ENCODE data around the gene DPP7.

DPP7 gene

GRCh38 chr9:137078701-137079400 is 35.7 kb downstream of the DPP7 start:
- no peak overlapping the region for H3K27ac ChIP-seq (ENCODE audit: low read length)
- no peaks in the 10 kb centered on the region for H3K9me3 ChIP-seq (ENCODE audit: control insufficient read depth in 1 of 2, low read length in 2 of 2)
- peak overlapping the region in 1 of 2 donors; percentile 71 for H3K4me3 ChIP-seq (ENCODE audit: low read depth in 1 of 2, low read length in 2 of 2)
- H3K27me3 ChIP-seq (ENCODE audit: low read depth, low read length), result no peaks in the 10 kb centered on the region
- H3K36me3 ChIP-seq (ENCODE audit: control insufficient read depth in 1 of 2, insufficient read depth in 2 of 2, low read length in 2 of 2), result peaks cover 7 to 17% of the 10 kb centered on the region in 2 donors
- H3K4me1 ChIP-seq (ENCODE audit: control insufficient read depth in 1 of 2, insufficient read depth in 2 of 2, low read length in 2 of 2), result peaks cover 0 to 21% of the 10 kb centered on the region in 2 donors

- H3K9me3 ChIP-seq (ENCODE audit: control insufficient read depth in 1 of 2, low read length in 2 of 2), result no peaks in the 10 kb centered on the region
- H3K27ac ChIP-seq (ENCODE audit: low read length), result no peak overlapping the region
- H3K36me3 ChIP-seq (ENCODE audit: control insufficient read depth in 1 of 2, insufficient read depth in 2 of 2, low read length in 2 of 2), result peaks cover 7 to 13% of the 10 kb centered on the region in 2 donors
- H3K4me1 ChIP-seq (ENCODE audit: control insufficient read depth in 1 of 2, insufficient read depth in 2 of 2, low read length in 2 of 2), result peaks cover 0 to 21% of the 10 kb centered on the region in 2 donors
- no peaks in the 10 kb centered on the region for H3K27me3 ChIP-seq (ENCODE audit: low read depth, low read length)
- peak overlapping the region; percentile 26 to 71 for H3K4me3 ChIP-seq (ENCODE audit: low read depth in 1 of 2, low read length in 2 of 2)
Measured at GRCh38 chr9:137077758-137078693, 36.5 kb downstream of the DPP7 start.

- no peaks in the 10 kb centered on the region for H3K9me3 ChIP-seq (ENCODE audit: control insufficient read depth in 1 of 2, low read length in 2 of 2)
- no peaks in the 10 kb centered on the region for H3K27me3 ChIP-seq (ENCODE audit: low read depth, low read length)
- peaks cover 0 to 21% of the 10 kb centered on the region in 2 donors for H3K4me1 ChIP-seq (ENCODE audit: control insufficient read depth in 1 of 2, insufficient read depth in 2 of 2, low read length in 2 of 2)
- no peak within 1 kb of the TSS for H3K27ac ChIP-seq (ENCODE audit: low read length)
- H3K4me3 ChIP-seq (ENCODE audit: low read depth in 1 of 2, low read length in 2 of 2), result peak within 1 kb of the TSS; percentile 26 to 71
- H3K36me3 ChIP-seq (ENCODE audit: control insufficient read depth in 1 of 2, insufficient read depth in 2 of 2, low read length in 2 of 2), result peaks cover 7 to 11% of the 10 kb centered on the region in 2 donors
Measured at GRCh38 chr9:137077010-137077747, 37.4 kb downstream of the DPP7 start, which contains the start of gene UAP1L1. TSS of gene UAP1L1 (plus strand) at chr9:137077517. CDS start at chr9:137077533, 16 bp downstream.

- peaks cover 0 to 23% of the 10 kb centered on the region in 2 donors for H3K4me1 ChIP-seq (ENCODE audit: control insufficient read depth in 1 of 2, insufficient read depth in 2 of 2, low read length in 2 of 2)
- H3K9me3 ChIP-seq (ENCODE audit: control insufficient read depth in 1 of 2, low read length in 2 of 2), result no peaks in the 10 kb centered on the region
- H3K27me3 ChIP-seq (ENCODE audit: low read depth, low read length), result no peaks in the 10 kb centered on the region
- peak overlapping the region in 1 of 2 donors; percentile 71 for H3K4me3 ChIP-seq (ENCODE audit: low read depth in 1 of 2, low read length in 2 of 2)
- H3K36me3 ChIP-seq (ENCODE audit: control insufficient read depth in 1 of 2, insufficient read depth in 2 of 2, low read length in 2 of 2), result peaks cover 1 to 8% of the 10 kb centered on the region in 2 donors
- H3K27ac ChIP-seq (ENCODE audit: low read length), result no peak overlapping the region
Measured at GRCh38 chr9:137076636-137077009, 37.9 kb downstream of the DPP7 start.

- Histone ChIP-seq H3K27ac (ENCODE audit: low read length) (no peak overlapping the region), H3K36me3 (ENCODE audit: control insufficient read depth in 1 of 2, insufficient read depth in 2 of 2, low read length in 2 of 2) (no peaks in the 10 kb centered on the region), H3K27me3 (ENCODE audit: low read depth, low read length) (no peaks in the 10 kb centered on the region), H3K4me1 (ENCODE audit: control insufficient read depth in 1 of 2, insufficient read depth in 2 of 2, low read length in 2 of 2) (peaks cover 4 to 34% of the 10 kb centered on the region in 2 donors), H3K4me3 (ENCODE audit: low read depth in 1 of 2, low read length in 2 of 2) (no peak overlapping the region), H3K9me3 (ENCODE audit: control insufficient read depth in 1 of 2, low read length in 2 of 2) (no peaks in the 10 kb centered on the region)
Measured at GRCh38 chr9:137075275-137075775, 39.2 kb downstream of the DPP7 start.

- Histone ChIP-seq H3K27me3 (ENCODE audit: low read depth, low read length) (no peaks in the 10 kb centered on the region), H3K27ac (ENCODE audit: low read length) (no peak overlapping the region), H3K4me1 (ENCODE audit: control insufficient read depth in 1 of 2, insufficient read depth in 2 of 2, low read length in 2 of 2) (peaks cover 4 to 34% of the 10 kb centered on the region in 2 donors), H3K9me3 (ENCODE audit: control insufficient read depth in 1 of 2, low read length in 2 of 2) (no peaks in the 10 kb centered on the region), H3K4me3 (ENCODE audit: low read depth in 1 of 2, low read length in 2 of 2) (no peak overlapping the region), H3K36me3 (ENCODE audit: control insufficient read depth in 1 of 2, insufficient read depth in 2 of 2, low read length in 2 of 2) (no peaks in the 10 kb centered on the region)
Measured at GRCh38 chr9:137074657-137075274, 39.8 kb downstream of the DPP7 start.

GRCh38 chr9:137073992-137074399 is 40.5 kb downstream of the DPP7 start:
- H3K9me3 ChIP-seq (ENCODE audit: control insufficient read depth in 1 of 2, low read length in 2 of 2), result no peaks in the 10 kb centered on the region
- H3K27ac ChIP-seq (ENCODE audit: low read length), result no peak overlapping the region
- peaks cover 4 to 36% of the 10 kb centered on the region in 2 donors for H3K4me1 ChIP-seq (ENCODE audit: control insufficient read depth in 1 of 2, insufficient read depth in 2 of 2, low read length in 2 of 2)
- H3K27me3 ChIP-seq (ENCODE audit: low read depth, low read length), result no peaks in the 10 kb centered on the region
- no peak overlapping the region for H3K4me3 ChIP-seq (ENCODE audit: low read depth in 1 of 2, low read length in 2 of 2)
- no peaks in the 10 kb centered on the region for H3K36me3 ChIP-seq (ENCODE audit: control insufficient read depth in 1 of 2, insufficient read depth in 2 of 2, low read length in 2 of 2)

GRCh38 chr9:137071282-137071681 is 43.3 kb downstream of the DPP7 start:
- no peak overlapping the region for H3K27ac ChIP-seq (ENCODE audit: low read length)
- H3K27me3 ChIP-seq (ENCODE audit: low read depth, low read length), result no peaks in the 10 kb centered on the region
- peaks cover 4 to 17% of the 10 kb centered on the region in 2 donors for H3K4me1 ChIP-seq (ENCODE audit: control insufficient read depth in 1 of 2, insufficient read depth in 2 of 2, low read length in 2 of 2)
- H3K36me3 ChIP-seq (ENCODE audit: control insufficient read depth in 1 of 2, insufficient read depth in 2 of 2, low read length in 2 of 2), result no peaks in the 10 kb centered on the region
- peak overlapping the region in 1 of 2 donors; percentile 36 for H3K4me3 ChIP-seq (ENCODE audit: low read depth in 1 of 2, low read length in 2 of 2)
- H3K9me3 ChIP-seq (ENCODE audit: control insufficient read depth in 1 of 2, low read length in 2 of 2), result no peaks in the 10 kb centered on the region

GRCh38 chr9:137070906-137071275 is 43.6 kb downstream of the DPP7 start:
- Histone ChIP-seq H3K36me3 (ENCODE audit: control insufficient read depth in 1 of 2, insufficient read depth in 2 of 2, low read length in 2 of 2) (no peaks in the 10 kb centered on the region), H3K9me3 (ENCODE audit: control insufficient read depth in 1 of 2, low read length in 2 of 2) (no peaks in the 10 kb centered on the region), H3K27me3 (ENCODE audit: low read depth, low read length) (no peaks in the 10 kb centered on the region), H3K27ac (ENCODE audit: low read length) (no peak overlapping the region), H3K4me3 (ENCODE audit: low read depth in 1 of 2, low read length in 2 of 2) (peak overlapping the region; percentile 21 to 36), H3K4me1 (ENCODE audit: control insufficient read depth in 1 of 2, insufficient read depth in 2 of 2, low read length in 2 of 2) (peaks cover 4 to 17% of the 10 kb centered on the region in 2 donors)

- peak within 1 kb of the TSS; percentile 21 to 36 for H3K4me3 ChIP-seq (ENCODE audit: low read depth in 1 of 2, low read length in 2 of 2)
- no peak within 1 kb of the TSS for H3K27ac ChIP-seq (ENCODE audit: low read length)
- peaks cover 4 to 17% of the 10 kb centered on the region in 2 donors for H3K4me1 ChIP-seq (ENCODE audit: control insufficient read depth in 1 of 2, insufficient read depth in 2 of 2, low read length in 2 of 2)
- no peaks in the 10 kb centered on the region for H3K9me3 ChIP-seq (ENCODE audit: control insufficient read depth in 1 of 2, low read length in 2 of 2)
- H3K27me3 ChIP-seq (ENCODE audit: low read depth, low read length), result no peaks in the 10 kb centered on the region
- H3K36me3 ChIP-seq (ENCODE audit: control insufficient read depth in 1 of 2, insufficient read depth in 2 of 2, low read length in 2 of 2), result no peaks in the 10 kb centered on the region
Measured at GRCh38 chr9:137070201-137070905, 44.2 kb downstream of the DPP7 start, which contains the start of gene SAPCD2. TSS of gene SAPCD2 (minus strand) at chr9:137070557. CDS start at chr9:137070460, 97 bp downstream.

All from muscle layer of duodenum (tissue), 2 donors.